Brain microvascular endothelial cell (primary cell): ENCODE data around the gene ZNF697.

Source experiments
- DNase-seq: peaks from one replicate; pipeline ENCODE4 v3.0.0-alpha.2; 2020
- H3K27ac ChIP-seq: fragments of 250-450 bp; sonication (Bioruptor Pico); 2 replicates; pipeline ENCODE4 v1.5.1; 2020; ENCODE audit warnings: mild to moderate bottlenecking, moderate library complexity
- H3K27me3 ChIP-seq: fragments of 250-450 bp; sonication (Bioruptor Pico); replicated peaks from 2 replicates; pipeline ENCODE4 v1.5.1; 2020; ENCODE audit warnings: mild to moderate bottlenecking
- H3K36me3 ChIP-seq: fragments of 250-450 bp; sonication (Bioruptor Pico); replicated peaks from 2 replicates; pipeline ENCODE4 v1.5.1; 2020; ENCODE audit warnings: mild to moderate bottlenecking
- H3K4me3 ChIP-seq: 2 replicates; pipeline ENCODE4 v1.5.1; 2011; ENCODE audit warnings: low read depth, mild to moderate bottlenecking, control low read depth, low read length, moderate library complexity
- in situ Hi-C: cut with HindIII; loops from 2 replicates; pipeline ENCODE4 v1.10.0; 2017; ENCODE audit warnings: low sequenced_read_pairs, low pct_ligation_motif_present
- TF ChIP-seq, protein P1 (sequence below): IDR thresholded peaks from 2 replicates; pipeline ENCODE4 v1.5.1; 2011; ENCODE audit warnings: low read depth, mild to moderate bottlenecking, moderate library complexity, low read length, control low read depth, inconsistent platforms; ENCODE audit errors: missing control alignments

The ZNF697 gene

GRCh38 chr1:119600976-119601375 lies 47.1 kb downstream of the ZNF697 start:
- Histone ChIP-seq H3K4me3 (no peak overlapping the region), H3K27ac (no peak overlapping the region), H3K36me3 (no peaks in the 10 kb centered on the region), H3K27me3 (no peaks in the 10 kb centered on the region)
- in situ Hi-C loops, result no loop called here
- TF ChIP-seq, protein P1, sequence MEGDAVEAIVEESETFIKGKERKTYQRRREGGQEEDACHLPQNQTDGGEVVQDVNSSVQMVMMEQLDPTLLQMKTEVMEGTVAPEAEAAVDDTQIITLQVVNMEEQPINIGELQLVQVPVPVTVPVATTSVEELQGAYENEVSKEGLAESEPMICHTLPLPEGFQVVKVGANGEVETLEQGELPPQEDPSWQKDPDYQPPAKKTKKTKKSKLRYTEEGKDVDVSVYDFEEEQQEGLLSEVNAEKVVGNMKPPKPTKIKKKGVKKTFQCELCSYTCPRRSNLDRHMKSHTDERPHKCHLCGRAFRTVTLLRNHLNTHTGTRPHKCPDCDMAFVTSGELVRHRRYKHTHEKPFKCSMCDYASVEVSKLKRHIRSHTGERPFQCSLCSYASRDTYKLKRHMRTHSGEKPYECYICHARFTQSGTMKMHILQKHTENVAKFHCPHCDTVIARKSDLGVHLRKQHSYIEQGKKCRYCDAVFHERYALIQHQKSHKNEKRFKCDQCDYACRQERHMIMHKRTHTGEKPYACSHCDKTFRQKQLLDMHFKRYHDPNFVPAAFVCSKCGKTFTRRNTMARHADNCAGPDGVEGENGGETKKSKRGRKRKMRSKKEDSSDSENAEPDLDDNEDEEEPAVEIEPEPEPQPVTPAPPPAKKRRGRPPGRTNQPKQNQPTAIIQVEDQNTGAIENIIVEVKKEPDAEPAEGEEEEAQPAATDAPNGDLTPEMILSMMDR, result no peak
- DNase-seq, result no peak

GRCh38 chr1:119600561-119600960 lies 47.5 kb downstream of the ZNF697 start:
- no peaks in the 10 kb centered on the region for H3K27me3 ChIP-seq
- DNase-seq, result no peak
- no peaks in the 10 kb centered on the region for H3K36me3 ChIP-seq
- TF ChIP-seq, protein P1, result no peak
- H3K4me3 ChIP-seq, result no peak overlapping the region
- in situ Hi-C loops, result no loop called here
- no peak overlapping the region for H3K27ac ChIP-seq

DNA sequence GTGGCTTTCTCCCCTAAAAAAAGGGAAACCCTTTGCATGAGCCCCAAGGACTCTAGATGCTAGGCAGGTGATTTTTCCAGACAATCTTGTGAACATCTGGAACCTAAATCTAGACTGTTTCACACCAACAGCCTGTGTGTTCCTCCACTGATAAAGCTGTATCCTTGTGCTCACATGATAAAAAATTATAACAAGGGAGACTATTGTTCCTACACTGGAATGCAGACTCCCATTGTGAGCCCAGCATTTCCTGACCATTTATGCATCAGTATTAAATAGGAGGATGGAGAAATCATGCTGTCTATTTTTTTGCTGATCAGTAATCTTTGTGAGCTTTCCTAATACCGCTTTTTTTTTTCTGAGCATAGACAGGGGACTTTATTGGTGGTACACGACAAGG lies 52.5 kb downstream of the ZNF697 start:
- Histone ChIP-seq H3K36me3 (no peaks in the 10 kb centered on the region), H3K4me3 (no peak overlapping the region), H3K27ac (no peak overlapping the region), H3K27me3 (no peaks in the 10 kb centered on the region)
- in situ Hi-C loops, result no loop called here
- DNase-seq, result no peak
- TF ChIP-seq, protein P1, result no peak

DNA sequence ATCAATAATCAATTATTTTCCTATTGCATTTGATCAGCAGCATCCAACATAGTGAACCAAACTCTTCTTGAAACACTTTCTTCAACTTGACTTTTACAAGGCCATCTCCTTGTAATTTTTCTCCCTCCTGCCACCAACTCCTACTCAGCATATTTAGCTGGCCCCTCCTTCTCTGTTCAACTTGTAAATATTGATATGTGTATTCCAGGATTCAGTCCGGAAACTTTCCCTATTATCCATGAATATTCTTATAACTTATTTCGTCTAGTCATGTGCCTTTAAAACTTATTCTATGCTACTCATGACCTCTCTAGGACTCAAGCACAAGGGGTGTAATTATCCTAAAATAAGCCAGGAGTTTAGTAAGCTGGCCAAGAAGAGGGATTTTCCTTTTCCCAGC lies 52.9 kb downstream of the ZNF697 start:
- H3K27ac ChIP-seq, result no peak overlapping the region
- in situ Hi-C loops, result no loop called here

GRCh38 chr1:119594376-119594775 lies 53.7 kb downstream of the ZNF697 start:
- in situ Hi-C loops, result no loop called here
- DNase-seq, result no peak
- Histone ChIP-seq H3K27ac (no peak overlapping the region), H3K4me3 (no peak overlapping the region), H3K27me3 (no peaks in the 10 kb centered on the region), H3K36me3 (no peaks in the 10 kb centered on the region)
- TF ChIP-seq, protein P1, result no peak

More for the DNA sequence above, 52.9 kb downstream of the ZNF697 start:
- DNase-seq, result no peak
- TF ChIP-seq, protein P1, result no peak
- Histone ChIP-seq H3K36me3 (no peaks in the 10 kb centered on the region), H3K27me3 (no peaks in the 10 kb centered on the region), H3K4me3 (no peak overlapping the region)

DNA sequence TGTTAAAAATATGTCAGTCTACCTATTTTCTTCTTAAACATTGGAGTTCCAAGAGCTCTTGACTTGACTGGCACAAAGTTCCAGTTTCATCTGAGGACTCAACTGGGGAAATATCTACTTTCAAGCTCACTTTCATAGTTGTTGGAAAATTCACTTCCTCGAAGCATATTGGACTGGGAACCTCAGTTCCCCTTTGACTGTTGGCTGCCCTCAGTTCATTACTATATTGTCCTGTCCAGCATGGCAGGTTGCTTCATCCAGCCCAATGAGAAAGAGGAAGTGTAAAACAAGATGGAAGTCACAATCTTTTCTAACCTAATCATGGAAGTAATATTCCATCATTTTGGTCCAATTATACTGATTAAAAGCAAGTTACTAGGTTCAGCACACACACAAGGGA lies 54.3 kb downstream of the ZNF697 start:
- TF ChIP-seq, protein P1, result no peak
- in situ Hi-C loops, result no loop called here
- Histone ChIP-seq H3K27ac (no peak overlapping the region), H3K4me3 (no peak overlapping the region), H3K27me3 (no peaks in the 10 kb centered on the region), H3K36me3 (no peaks in the 10 kb centered on the region)
- no peak for DNase-seq
